Measurements from ENCODE around the gene TRPV4. TPM values are rescaled to one million over a fixed set of nuclear protein-coding genes. Genes with fewer than 3 reads are reported as not detected.

The TRPV4 gene
- total and polyA plus RNA-seq, 2 experiments from 2014 or later = 0.66 to 1.1 TPM

DNA sequence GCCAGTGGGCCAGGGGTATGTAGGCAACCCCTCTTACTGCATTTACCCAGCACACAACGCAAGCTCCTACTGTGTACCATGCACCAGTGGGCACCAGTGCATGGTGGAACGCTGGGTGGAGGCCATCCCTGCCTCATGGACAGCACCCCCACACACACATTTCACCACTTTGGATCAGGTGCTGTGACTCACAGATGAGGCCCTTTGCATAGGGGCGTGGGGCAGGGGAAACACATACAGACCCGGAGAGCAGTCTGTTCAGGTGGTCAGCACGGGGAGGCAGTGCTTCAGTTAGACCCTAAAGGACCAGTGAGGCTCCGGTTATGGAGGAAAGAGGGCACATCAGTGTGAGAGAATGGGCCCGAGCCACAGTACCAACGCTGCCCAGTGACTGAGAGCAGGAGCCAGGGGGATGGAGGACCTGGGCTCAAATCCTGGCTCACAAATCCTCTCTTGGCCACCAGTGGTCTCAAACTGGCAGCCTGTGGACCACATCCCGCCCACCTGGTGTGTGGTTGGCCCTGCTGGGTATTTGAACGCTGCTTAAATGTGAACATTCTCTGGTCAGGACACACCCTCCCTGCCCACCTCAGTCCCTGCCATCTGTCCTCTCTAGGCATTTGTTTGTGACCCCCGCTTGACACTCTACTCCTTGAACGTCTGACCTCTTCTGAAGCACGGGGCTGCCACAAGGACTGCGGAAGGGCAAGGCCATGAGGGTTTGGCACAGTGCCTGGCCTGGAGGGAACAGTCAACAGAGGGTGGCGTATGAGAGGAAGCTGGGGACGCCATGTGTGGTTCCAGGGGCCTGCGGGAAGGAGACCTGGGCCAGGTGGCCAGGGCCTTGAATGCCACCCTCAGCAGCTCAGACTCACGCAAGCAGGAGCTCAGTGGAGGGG lies 72.9 kb downstream of the TRPV4 start (continued):
- TF ChIP-seq, protein P1, sequence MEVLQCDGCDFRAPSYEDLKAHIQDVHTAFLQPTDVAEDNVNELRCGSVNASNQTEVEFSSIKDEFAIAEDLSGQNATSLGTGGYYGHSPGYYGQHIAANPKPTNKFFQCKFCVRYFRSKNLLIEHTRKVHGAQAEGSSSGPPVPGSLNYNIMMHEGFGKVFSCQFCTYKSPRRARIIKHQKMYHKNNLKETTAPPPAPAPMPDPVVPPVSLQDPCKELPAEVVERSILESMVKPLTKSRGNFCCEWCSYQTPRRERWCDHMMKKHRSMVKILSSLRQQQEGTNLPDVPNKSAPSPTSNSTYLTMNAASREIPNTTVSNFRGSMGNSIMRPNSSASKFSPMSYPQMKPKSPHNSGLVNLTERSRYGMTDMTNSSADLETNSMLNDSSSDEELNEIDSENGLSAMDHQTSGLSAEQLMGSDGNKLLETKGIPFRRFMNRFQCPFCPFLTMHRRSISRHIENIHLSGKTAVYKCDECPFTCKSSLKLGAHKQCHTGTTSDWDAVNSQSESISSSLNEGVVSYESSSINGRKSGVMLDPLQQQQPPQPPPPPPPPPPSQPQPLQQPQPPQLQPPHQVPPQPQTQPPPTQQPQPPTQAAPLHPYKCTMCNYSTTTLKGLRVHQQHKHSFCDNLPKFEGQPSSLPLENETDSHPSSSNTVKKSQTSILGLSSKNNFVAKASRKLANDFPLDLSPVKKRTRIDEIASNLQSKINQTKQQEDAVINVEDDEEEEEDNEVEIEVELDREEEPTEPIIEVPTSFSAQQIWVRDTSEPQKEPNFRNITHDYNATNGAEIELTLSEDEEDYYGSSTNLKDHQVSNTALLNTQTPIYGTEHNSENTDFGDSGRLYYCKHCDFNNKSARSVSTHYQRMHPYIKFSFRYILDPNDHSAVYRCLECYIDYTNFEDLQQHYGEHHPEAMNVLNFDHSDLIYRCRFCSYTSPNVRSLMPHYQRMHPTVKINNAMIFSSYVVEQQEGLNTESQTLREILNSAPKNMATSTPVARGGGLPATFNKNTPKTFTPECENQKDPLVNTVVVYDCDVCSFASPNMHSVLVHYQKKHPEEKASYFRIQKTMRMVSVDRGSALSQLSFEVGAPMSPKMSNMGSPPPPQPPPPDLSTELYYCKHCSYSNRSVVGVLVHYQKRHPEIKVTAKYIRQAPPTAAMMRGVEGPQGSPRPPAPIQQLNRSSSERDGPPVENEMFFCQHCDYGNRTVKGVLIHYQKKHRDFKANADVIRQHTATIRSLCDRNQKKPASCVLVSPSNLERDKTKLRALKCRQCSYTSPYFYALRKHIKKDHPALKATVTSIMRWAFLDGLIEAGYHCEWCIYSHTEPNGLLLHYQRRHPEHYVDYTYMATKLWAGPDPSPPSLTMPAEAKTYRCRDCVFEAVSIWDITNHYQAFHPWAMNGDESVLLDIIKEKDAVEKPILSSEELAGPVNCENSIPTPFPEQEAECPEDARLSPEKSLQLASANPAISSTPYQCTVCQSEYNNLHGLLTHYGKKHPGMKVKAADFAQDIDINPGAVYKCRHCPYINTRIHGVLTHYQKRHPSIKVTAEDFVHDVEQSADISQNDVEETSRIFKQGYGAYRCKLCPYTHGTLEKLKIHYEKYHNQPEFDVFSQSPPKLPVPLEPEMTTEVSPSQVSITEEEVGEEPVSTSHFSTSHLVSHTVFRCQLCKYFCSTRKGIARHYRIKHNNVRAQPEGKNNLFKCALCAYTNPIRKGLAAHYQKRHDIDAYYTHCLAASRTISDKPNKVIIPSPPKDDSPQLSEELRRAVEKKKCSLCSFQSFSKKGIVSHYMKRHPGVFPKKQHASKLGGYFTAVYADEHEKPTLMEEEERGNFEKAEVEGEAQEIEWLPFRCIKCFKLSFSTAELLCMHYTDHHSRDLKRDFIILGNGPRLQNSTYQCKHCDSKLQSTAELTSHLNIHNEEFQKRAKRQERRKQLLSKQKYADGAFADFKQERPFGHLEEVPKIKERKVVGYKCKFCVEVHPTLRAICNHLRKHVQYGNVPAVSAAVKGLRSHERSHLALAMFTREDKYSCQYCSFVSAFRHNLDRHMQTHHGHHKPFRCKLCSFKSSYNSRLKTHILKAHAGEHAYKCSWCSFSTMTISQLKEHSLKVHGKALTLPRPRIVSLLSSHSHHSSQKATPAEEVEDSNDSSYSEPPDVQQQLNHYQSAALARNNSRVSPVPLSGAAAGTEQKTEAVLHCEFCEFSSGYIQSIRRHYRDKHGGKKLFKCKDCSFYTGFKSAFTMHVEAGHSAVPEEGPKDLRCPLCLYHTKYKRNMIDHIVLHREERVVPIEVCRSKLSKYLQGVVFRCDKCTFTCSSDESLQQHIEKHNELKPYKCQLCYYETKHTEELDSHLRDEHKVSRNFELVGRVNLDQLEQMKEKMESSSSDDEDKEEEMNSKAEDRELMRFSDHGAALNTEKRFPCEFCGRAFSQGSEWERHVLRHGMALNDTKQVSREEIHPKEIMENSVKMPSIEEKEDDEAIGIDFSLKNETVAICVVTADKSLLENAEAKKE (CRISPR knock-in tag; IDR thresholded peaks at IDR 0.05) = no peak

DNA sequence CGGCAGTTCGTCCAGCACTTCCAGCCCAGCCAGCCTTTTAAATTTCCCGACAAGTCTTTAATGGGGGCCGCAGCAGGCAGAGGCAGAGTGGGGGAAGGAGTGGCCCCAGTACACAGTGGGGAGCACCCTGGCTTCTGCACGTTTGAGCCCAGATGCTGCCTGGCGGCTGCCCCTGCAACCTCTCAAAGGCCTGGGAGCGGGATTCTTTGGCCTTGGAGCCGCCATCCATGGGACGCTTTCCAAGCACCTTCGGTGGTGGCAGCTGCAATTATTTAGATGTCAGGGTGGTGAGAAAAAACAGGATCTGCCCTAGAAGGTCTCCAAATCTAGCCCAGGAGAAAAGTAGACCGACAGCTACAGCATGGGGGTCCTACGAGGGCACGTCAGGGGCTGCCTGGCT lies 73.6 kb downstream of the TRPV4 start:
- Mint-ChIP-seq H3K4me3 (no peak overlapping the region), H3K4me1 (peaks cover 20% of the 10 kb centered on the region), H3K27ac (no peak overlapping the region), H3K36me3 (ENCODE audit: low read depth) (no peaks in the 10 kb centered on the region; the same call in 2 of the 3 replicates), H3K9me3 (peaks cover 12% of the 10 kb centered on the region; the same call in 2 of the 3 replicates), H3K27me3 (ENCODE audit: insufficient read depth, low read depth, poor library complexity) (peaks cover 13% of the 10 kb centered on the region)
- no peaks in the 10 kb centered on the region for H3K36me3 ChIP-seq (ENCODE audit: insufficient read depth)
- no peaks in the 10 kb centered on the region for H3F3A ChIP-seq (replicated peaks; ENCODE audit: low read depth)
- H2AFZ ChIP-seq = no peak overlapping the region
- DNase-seq (ENCODE audit: low spot score) (no peak), ATAC-seq (peak; percentile 16; the same call in 1 of the 3 replicates)
- H3K27me3 ChIP-seq (ENCODE audit: insufficient read depth) = no peaks in the 10 kb centered on the region
- H3K9me2 ChIP-seq (ENCODE audit: insufficient read depth) = no peaks in the 10 kb centered on the region
- no peaks in the 10 kb centered on the region for H3K79me2 ChIP-seq (replicated peaks; ENCODE audit: insufficient read depth)
- H3K27ac ChIP-seq (ENCODE audit: low read depth) = no peak overlapping the region
- no peak overlapping the region for H3K4me3 ChIP-seq
- H3K4me1 ChIP-seq (ENCODE audit: insufficient read depth) = peaks cover 7% of the 10 kb centered on the region; the same call in 1 of the 2 replicates
- no peaks in the 10 kb centered on the region for H4K20me1 ChIP-seq (replicated peaks; ENCODE audit: insufficient read depth)
- H3K4me2 ChIP-seq = no peak overlapping the region
- TF ChIP-seq, protein P2, sequence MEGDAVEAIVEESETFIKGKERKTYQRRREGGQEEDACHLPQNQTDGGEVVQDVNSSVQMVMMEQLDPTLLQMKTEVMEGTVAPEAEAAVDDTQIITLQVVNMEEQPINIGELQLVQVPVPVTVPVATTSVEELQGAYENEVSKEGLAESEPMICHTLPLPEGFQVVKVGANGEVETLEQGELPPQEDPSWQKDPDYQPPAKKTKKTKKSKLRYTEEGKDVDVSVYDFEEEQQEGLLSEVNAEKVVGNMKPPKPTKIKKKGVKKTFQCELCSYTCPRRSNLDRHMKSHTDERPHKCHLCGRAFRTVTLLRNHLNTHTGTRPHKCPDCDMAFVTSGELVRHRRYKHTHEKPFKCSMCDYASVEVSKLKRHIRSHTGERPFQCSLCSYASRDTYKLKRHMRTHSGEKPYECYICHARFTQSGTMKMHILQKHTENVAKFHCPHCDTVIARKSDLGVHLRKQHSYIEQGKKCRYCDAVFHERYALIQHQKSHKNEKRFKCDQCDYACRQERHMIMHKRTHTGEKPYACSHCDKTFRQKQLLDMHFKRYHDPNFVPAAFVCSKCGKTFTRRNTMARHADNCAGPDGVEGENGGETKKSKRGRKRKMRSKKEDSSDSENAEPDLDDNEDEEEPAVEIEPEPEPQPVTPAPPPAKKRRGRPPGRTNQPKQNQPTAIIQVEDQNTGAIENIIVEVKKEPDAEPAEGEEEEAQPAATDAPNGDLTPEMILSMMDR (conservative IDR thresholded peaks at IDR 0.05; ENCODE audit: low read depth in 2 of 2) = no peak
- TF ChIP-seq, protein P3, sequence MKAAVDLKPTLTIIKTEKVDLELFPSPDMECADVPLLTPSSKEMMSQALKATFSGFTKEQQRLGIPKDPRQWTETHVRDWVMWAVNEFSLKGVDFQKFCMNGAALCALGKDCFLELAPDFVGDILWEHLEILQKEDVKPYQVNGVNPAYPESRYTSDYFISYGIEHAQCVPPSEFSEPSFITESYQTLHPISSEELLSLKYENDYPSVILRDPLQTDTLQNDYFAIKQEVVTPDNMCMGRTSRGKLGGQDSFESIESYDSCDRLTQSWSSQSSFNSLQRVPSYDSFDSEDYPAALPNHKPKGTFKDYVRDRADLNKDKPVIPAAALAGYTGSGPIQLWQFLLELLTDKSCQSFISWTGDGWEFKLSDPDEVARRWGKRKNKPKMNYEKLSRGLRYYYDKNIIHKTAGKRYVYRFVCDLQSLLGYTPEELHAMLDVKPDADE (IDR thresholded peaks at IDR 0.05) = no peak
- no peak for TF ChIP-seq ZNF331 (CRISPR knock-in tag; IDR thresholded peaks at IDR 0.05; ENCODE audit: low read depth)
- no peak for TF ChIP-seq STAT1 (IDR thresholded peaks at IDR 0.05; ENCODE audit: unreplicated experiment)
- TF ChIP-seq ZNF114 (CRISPR knock-in tag; IDR thresholded peaks at IDR 0.05) = no peak
- no peak for TF ChIP-seq EZH2phosphoT487 (IDR thresholded peaks at IDR 0.05; ENCODE audit: unreplicated experiment)
- TF ChIP-seq NANOG (IDR thresholded peaks at IDR 0.05; ENCODE audit: borderline replicate concordance) = no peak
- no peak for TF ChIP-seq JUNB (IDR thresholded peaks at IDR 0.05; ENCODE audit: unreplicated experiment)

Data from GM23338 (cell line).